Activated T-cell treated with anti-CD3 and anti-CD28 coated beads for 24 hours (primary cell): ENCODE data around the gene CLHC1.
A peak's percentile ranks its signal among the peaks of the same experiment; 100 is the strongest.
"Not testable (repeated sequence)": the region's sequence is repeated elsewhere in the genome, so short reads cannot be mapped to it uniquely, and the experiment has no call there.

ENCODE experiments used
- DNase-seq: peaks from one replicate; pipeline ENCODE4 v3.0.0-alpha.2; 2020; ENCODE audit warnings: low read depth

Gene CLHC1

DNA sequence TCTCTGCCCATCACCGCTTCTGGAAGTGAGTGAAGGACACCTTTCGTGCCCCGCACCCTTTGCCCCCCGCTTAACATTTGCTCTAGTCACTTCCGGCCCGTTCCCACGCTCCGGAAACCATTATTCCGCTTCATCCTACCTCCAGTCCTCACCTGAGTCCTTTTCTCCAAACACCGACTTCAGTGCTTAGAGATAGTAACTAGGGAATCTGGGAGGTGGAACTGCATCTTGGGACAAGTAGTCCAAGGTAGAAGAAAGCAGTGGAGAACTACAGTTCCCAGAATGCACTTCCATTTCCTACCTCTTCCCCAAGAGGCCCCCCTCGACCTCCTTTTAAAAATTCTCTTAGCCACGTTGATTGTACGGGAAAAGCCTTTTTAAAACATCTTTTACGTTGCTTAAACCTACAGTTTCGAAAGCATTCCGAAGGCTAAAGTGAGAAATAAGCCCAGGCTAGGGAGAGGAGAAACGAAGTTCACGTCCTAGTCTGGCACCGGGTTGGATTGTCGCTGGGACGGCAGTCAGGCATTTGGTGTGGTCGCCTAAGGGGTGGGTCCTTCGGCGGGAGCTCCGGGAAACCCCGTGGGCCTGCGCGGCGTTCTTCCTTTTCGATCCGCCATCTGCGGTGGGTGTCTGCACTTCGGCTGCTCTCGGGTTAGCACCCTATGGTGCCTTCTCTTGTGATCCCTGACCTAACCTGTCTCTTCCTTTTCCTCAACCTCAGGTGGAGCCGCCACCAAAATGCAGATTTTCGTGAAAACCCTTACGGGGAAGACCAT is at the start of gene CLHC1, which contains the start of gene RPS27A:
TSS of gene CLHC1 (minus strand) at position 210 of the 779 bp plus-strand sequence. CDS start 9,882 bp downstream, outside the sequence.
TSS of gene RPS27A (plus strand) at position 605 of the 779 bp plus-strand sequence. CDS start at position 742, 137 bp downstream.
- DNase-seq: peak; percentile 90

DNA sequence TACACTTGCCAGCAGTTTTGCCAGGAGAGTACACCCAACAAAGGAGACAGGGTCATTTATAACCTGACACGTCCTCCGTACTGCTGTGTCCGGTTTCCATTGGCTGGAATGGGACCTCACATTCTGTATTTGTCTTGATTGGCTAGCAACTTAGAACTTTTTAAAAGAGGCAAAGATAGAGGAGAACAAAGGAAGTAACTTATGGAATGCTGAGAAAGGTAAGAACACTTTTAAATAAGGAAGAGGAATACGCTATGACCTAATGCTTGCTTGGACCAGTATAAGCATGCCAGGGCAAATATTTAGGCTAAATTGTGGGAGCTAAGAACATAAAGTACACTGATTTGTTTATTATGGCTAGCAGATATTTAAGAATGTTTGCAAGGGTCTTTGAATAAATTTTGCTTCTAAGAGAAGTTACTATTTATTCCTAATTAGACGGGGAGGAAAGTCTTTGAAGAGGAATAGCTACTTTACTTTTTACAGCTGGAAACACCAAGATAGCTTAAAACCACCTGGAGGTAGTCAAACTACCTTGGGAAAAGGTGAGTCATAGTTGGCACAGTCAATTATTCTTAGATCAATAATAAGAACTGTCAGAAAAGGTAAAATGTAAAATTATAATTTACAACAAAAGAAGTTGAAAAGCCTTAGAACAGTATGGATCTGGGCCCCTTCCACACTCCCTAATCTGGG is 48.9 kb upstream of the CLHC1 start:
- DNase-seq: not testable (repeated sequence)

DNA sequence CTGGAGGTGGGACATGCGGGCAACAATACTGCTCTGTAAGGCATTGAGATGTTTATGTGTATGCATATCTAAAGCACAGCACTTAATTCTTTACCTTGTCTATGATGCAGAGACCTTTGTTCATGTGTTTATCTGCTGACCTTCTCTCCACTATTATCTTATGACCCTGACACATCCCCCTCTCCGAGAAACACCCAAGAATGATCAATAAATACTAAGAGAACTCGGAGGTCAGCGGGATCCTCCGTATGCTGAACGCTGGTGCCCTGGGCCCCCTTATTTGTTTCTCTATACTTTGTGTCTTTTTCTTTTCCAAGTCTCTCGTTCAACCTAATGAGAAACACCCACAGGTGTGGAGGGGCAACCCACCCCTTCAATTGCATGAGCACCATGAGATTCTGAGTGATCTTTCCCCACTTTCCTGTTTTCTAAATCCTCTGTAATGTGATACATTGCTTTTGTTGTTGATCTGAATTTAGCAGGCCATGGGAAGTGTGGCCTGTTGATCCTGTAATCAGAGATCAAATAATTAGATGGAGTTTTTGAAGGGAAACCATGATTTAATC is 47.8 kb upstream of the CLHC1 start:
- DNase-seq: not testable (repeated sequence)

DNA sequence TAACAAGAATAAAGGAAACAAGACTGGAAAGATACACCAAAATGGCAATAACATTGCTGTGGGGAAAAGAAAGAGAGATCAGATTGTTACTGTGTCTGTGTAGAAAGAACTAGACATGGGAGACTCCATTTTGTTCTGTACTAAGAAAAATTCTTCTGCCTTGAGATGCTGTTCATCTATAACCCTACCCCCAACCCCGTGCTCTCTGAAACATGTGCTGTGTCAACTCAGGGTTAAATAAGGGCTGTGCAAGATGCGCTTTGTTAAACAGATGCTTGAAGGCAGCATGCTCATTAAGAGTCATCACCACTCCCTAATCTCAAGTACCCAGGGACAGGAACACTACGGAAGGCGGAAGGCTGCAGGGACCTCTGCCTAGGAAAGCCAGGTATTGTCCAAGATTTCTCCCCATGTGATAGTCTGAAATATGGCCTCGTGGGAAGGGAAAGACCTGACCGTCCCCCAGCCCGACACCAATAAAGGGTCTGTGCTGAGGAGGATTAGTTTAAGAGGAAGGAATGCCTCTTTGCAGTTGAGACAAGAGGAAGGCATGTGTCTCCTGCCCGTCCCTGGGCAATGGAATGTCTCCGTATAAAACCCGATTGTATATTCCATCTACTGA is 47.2 kb upstream of the CLHC1 start:
- DNase-seq: not testable (repeated sequence)

DNA sequence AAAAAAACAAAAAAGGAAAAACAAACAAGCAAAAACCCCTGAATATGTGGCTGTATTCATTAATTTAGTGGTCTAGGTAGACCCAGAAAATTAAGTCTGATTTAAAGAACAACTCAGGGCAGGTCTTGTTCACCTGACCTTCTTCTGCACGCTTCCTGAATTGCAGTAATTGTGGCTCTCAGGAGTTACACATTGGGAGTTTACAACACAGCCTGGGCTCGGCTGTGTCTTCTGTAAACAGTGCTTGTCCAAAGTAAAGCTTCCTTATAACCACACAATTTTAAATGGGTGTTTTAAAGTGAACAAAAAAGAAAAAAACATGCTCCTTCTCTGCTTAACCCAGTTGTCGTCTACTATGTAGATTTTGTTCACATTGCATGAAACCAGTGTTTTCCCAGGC is 45.2 kb upstream of the CLHC1 start:
- no peak for DNase-seq

DNA sequence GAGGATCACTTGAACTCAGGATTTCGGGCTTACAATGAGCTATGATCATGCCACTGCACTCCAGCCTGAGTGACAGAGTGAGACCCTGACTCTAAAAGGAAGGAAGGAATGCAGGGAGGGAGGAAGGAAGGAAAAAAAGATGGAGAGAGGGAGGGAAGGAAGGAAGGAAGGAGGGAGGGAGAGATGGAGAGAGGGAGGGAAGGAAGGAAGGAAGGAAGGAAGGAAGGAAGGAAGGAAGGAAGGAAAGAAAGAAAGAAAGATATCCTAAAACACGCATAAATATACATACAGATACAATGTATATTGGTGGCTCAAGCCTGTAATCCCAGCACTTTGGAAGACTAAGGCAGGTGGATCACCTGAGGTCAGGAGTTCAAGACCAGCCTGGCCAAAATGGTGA is 42.3 kb upstream of the CLHC1 start:
- not testable (repeated sequence) for DNase-seq

DNA sequence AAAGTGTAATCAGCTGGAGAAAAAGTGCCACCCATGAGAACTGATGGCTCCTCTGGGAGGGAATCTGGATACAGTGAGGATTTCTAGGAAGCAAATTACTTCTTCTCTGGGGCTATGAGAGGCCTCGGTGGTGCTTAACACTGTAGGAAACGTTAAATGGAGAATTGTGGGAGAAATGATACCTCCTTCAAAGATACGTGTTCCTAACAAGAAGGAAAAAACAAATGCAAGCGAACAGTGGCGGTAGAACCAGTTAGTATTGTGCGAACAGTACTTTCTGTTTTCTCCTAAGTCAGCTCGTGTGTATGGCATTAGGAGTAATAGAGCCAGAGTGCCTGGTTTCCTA is 37.5 kb upstream of the CLHC1 start:
- no peak for DNase-seq

DNA sequence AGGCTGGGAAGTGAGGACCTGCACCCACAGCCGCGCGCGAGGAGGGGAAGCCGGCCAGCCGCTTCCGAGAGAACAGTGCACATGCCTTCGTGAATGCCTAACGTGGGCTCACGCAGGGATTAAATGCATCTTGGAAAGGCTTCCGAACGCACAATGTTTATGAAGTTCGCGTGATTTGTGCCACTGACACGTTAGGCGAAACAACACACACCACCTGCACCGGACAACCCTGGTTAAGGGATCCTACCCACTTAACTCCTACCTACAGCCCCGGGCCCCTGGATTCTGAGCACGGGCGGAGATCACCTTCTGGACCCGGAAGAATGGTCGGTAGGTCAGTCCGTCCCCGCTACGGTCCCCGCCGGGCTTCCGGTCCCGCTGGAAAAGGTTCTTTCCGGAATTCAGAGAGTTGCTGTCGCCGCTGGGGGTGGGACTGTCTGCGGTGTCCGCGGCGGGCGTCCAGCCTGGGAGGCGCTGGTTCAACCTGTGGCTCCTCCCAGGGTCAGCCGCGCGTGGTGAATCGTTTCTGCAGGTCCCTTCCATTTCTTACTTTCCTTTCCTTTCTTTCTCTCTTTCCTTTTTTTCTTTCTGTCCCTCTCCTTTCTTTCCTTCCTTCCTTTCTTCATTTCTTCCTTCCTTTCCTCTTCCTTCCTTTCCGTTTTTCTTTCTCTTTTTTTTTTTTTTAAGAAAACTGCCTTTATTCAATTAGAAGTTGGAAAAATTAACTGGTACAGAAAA is 37.0 kb upstream of the CLHC1 start, which contains the start of gene MTIF2:
TSS of gene MTIF2 (minus strand) at position 325 of the 738 bp plus-strand sequence. CDS start 5,373 bp downstream, outside the sequence.
- DNase-seq: peak; percentile 89

DNA sequence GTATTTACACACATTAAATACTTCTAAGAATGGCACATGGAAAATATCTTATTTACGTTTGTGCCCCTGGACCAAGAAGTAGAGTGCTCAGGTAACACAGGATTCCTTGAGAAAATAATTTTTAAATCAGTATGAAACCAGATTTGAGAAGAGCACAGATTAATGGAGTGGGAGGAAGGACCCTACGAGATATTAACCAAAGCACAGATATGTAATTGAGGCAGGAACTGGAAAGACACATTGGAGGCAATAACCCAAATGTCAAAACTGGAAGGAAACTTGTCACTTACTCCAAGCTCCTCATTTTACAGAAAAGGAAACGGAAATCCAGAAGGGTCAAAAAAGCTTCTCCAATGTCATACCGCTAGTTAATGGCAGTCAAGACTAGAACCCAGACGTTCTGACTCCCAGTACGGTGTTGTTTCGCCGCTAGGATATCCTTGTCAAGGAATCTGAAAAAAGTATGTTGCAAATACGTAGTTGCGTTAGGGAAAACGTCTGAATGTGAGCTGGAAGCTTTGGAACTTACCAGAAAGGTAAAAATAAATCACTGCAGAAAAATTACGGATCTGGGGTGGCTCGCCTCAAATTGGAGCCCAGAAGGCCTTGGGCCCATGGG is 36.3 kb upstream of the CLHC1 start:
- DNase-seq: no peak

DNA sequence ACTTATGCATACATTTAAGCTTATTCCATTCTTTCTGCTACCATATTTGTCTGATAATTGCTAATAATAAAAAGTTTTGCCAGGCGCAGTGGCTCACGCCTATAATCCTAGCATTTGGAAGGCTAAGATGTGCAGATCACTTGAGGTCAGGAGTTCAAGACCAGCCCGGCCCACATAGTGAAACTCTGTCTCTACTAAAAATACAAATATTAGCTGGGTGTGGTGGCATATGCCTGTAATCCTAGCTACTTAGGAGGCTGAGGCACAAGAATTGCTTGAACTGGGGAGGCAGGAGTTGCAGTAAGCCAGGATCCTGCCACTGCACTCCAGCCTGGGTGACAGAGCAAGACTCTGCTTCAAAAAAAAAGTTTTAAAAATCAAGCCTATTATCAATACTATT is 27.5 kb upstream of the CLHC1 start:
- not testable (repeated sequence) for DNase-seq

DNA sequence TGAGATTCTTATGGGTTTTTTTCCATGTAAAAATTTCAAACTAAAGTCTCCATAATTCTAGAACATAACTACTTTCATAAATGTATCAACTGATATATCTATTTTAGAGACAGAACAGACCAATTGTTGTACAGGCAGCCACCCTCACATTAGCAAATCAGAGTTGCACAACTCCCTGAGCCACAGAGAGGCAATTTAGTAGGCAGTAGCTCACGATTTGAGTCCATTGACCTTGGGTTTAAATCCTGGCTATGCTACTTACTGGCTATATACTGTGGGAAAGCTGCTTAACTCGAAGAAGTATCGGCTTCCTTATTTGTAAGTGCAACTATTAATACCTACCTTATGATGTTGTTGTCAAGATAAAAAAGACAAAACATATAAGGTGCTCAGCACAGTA is 20.7 kb upstream of the CLHC1 start:
- DNase-seq: no peak

DNA sequence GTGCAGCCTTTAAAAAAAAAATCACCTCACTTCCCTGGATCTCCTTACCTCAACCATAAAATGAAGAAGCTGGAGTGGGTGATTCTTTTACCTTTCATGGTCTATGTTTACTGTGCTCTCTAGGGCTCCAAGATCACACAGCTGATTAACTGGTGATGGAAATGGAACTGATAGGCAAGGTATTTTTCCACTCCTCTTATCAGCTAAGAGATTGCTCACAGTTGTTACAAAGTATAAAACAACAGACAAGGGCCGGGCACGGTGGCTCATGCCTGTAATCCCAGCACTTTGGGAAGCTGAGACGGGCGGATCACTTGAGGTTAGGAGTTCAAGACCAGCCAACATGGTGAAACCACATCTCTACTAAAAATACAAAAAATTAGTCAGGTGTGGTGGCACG is 14.9 kb upstream of the CLHC1 start:
- DNase-seq: no peak

DNA sequence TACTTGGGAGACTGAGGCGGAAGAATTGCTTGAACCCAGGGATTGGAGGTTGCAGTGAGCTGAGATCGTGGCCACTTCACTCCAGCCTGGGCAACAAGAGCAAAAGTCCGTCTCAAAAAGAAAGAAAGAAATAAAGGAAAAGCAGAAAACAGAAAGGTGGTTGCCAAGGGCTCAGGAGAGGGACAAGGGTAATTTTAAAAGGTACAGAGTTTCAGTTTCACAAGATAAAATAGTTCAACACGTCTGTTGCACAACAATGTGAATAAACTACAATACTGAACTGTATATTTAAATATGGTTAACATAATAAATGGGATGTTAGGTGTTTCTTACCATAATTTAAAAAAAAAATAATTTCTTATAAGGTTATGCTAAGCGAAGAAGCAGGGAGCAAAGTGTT is 13.3 kb upstream of the CLHC1 start:
- DNase-seq: no peak

DNA sequence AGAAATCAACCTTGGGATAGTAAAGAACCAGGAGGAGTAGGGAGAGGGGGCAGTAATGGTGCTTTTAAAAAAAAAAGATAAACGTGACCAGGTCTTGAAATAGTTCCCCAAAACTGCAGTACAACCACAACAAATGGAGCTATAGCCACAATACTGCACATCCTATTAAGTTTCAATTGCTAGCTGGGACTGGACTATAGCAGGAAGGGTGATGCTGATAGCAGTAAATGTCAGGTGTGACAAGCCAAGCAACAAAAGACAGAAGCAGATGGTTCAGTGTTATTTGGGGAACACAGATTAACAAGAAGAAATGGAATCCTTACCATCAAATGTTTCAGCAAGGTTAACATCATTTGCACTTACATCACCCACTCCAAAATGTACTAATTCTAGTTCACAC is 10.5 kb upstream of the CLHC1 start:
- DNase-seq: no peak

DNA sequence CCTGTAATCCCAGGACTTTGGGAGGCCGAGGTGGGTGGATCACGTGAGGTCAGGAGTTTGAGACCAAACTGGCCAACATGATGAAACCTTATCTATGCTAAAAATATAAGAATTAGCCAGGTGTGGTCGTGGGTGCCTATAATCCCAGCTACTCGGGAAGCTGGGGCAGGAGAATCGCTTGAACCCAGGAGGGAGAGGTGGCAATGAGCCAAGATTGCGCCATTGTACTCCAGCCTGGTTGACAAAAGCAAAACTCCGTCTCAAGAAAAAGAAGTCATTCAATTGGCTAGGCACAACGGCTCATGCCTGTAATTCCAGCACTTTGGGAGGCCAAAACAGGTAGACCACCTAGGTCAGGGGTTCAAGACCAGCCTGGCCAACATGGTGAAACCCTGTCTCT is 9.5 kb upstream of the CLHC1 start:
- DNase-seq: not testable (repeated sequence)

DNA sequence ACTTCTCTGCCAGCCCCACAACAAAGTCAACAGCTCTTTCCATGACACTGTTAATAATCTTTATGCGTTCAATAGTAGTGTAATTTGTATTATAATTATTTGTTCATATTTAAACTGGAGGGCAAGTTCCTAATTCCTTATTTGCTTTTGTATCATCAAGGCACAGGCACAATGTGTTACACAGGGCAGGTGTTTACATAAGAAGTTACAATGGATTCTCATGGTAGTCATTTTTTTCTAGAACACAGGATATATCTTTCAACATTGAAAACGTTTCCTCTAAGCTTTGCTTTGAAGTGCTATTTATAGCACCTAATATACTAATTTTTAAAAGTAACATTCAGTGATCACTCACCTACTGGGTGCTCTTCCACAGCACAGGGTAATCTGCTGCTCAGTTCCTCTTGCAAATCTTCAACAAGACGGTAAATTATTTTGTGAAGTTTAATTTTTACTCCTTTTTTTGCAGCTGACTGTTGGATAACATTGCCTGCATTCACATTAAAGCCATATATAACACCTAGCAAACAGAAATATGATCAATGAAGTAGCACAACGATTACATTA is 7.6 kb upstream of the CLHC1 start:
- no peak for DNase-seq

DNA sequence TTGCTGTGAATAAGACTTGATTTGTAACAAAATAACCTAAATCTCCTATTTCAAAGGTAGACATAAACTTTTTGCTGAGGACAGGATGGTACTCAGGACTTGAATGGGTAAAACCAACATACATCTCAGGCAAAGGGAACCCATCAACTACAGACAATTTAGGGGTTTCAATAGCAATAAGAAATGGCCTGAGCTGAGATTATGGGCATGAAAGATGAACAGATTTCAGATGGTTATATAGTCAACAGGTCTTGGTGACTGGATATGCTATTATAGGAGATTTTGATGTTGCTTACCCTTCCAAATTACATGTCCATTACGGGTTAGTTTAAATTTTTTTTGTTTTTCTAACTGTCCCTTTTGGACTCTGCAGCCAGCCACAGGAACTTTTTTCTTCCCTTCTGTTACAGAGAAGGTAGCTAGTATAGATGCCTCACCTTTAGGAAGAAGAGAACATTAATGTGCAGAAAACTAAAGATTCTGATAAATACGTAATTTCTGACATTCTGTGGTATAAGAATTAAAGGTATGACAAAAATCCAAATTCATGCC is 5.0 kb upstream of the CLHC1 start:
- no peak for DNase-seq

DNA sequence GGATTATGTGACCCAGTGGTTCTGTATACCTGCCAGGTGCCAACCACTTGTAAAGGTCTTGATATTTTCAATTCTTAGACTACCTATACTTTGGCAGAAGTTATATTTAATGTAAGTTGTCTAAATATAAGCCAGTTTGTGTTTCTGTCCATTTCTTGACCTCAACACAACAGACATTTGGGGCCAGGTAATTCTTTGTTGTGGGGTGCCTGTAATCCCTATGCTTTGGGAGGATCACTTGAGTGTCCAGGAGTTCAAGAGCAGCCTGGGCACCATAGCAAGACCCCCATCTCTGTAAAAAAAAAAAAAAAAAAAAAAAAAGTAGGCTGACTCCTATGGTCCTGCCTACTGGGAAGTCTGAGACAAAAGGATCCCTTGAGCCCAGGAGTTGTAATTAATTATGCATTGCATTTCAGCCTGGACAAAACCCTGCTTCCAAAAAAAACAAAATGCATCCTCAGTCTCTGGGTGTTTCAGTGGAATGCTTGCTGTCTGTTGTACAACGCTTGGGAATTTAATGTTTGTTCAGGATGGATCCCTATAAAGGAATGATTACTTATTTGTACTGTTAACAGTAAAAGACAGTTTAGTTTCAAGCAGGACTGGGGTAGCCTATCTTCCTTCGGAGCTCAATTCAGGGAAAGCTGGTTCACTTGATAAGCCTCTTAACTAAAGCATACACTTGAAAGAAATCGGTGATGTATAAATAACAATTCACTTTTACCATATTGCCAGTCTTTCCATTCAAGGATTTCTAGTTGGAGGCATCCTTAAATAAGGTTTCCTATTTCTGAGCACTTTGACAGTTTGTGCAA is 3.8 kb upstream of the CLHC1 start:
- no peak for DNase-seq

DNA sequence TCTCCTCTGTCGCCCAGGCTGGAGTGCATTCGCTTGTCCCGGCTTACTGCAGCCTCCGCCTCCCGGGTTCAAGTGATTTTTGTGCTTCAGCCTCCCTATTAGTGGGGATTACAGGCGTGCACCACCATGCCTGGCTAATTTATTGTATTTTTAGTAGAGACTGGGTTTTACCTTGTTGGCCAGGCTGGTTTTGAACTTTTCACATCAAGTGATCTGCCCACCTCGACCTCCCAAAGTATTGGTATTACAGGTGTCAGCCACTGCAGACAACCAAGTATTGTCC is 1.5 kb upstream of the CLHC1 start:
- DNase-seq: no peak
